ENCODE measurements around the gene ISM1. TPM values are rescaled to one million over a fixed set of nuclear protein-coding genes. Genes with fewer than 3 reads are reported as not detected.

ISM1 gene
- total and polyA plus RNA-seq, 2 donors (not counting 1 experiment from before 2014, with no cell fraction given): 0.10 to 0.17 TPM

- no peaks in the 10 kb centered on the region for H4K20me1 ChIP-seq (ENCODE audit: control insufficient read depth, extremely low read depth, insufficient read depth, low read length)
- no peaks in the 10 kb centered on the region for H3K27me3 ChIP-seq (ENCODE audit: control insufficient read depth, insufficient read depth, low read length)
- no peak overlapping the region for H3K4me2 ChIP-seq (ENCODE audit: extremely low read depth, insufficient read depth, low read length)
- H3K79me2 ChIP-seq (ENCODE audit: control insufficient read depth, insufficient read depth, low read length): no peaks in the 10 kb centered on the region
- H2AFZ ChIP-seq (ENCODE audit: low read length): no peak overlapping the region
- no peaks in the 10 kb centered on the region for H3K4me1 ChIP-seq (ENCODE audit: control insufficient read depth, extremely low read depth, insufficient read depth, low read length)
- DNase-seq (ENCODE audit: low read depth in 2 of 2): no peak
- H3K27ac ChIP-seq (ENCODE audit: insufficient read depth, low read length): no peak overlapping the region
- no peak for TF ChIP-seq CTCF (conservative IDR thresholded peaks at IDR 0.05 in 1 of 2, IDR thresholded peaks at IDR 0.05 in 1 of 2; ENCODE audit: low read depth in 1 of 2, low read length in 2 of 2)
- no peak for TF ChIP-seq EZH2 (IDR thresholded peaks at IDR 0.05; ENCODE audit: low read length, missing control alignments)
- H3K9me3 ChIP-seq (ENCODE audit: control insufficient read depth, insufficient read depth, low read depth, low read length): no peaks in the 10 kb centered on the region
- H3K9ac ChIP-seq (ENCODE audit: insufficient read depth, low read length): no peak overlapping the region
- H3K36me3 ChIP-seq (ENCODE audit: control insufficient read depth, insufficient read depth, low read length): no peaks in the 10 kb centered on the region
- no peak overlapping the region for H3K4me3 ChIP-seq (replicated peaks in 1 of 4; ENCODE audit: control extremely low read depth in 1 of 4, insufficient read depth in 1 of 4, low read depth in 3 of 4, low read length in 4 of 4)
Observed at GRCh38 chr20:13274275-13274861, 53.3 kb downstream of the ISM1 start.

- no peak for DNase-seq (ENCODE audit: low read depth in 2 of 2)
- no peak overlapping the region for H3K27ac ChIP-seq (ENCODE audit: insufficient read depth, low read length)
- no peak overlapping the region for H3K9ac ChIP-seq (ENCODE audit: insufficient read depth, low read length)
- H3K27me3 ChIP-seq (ENCODE audit: control insufficient read depth, insufficient read depth, low read length): no peaks in the 10 kb centered on the region
- TF ChIP-seq CTCF (conservative IDR thresholded peaks at IDR 0.05 in 1 of 2, IDR thresholded peaks at IDR 0.05 in 1 of 2; ENCODE audit: low read depth in 1 of 2, low read length in 2 of 2) (no peak), EZH2 (IDR thresholded peaks at IDR 0.05; ENCODE audit: low read length, missing control alignments) (no peak)
- H3K36me3 ChIP-seq (ENCODE audit: control insufficient read depth, insufficient read depth, low read length): no peaks in the 10 kb centered on the region
- H2AFZ ChIP-seq (ENCODE audit: low read length): no peak overlapping the region
- H3K9me3 ChIP-seq (ENCODE audit: control insufficient read depth, insufficient read depth, low read depth, low read length): no peaks in the 10 kb centered on the region
- H3K4me3 ChIP-seq (replicated peaks in 1 of 4; ENCODE audit: control extremely low read depth in 1 of 4, insufficient read depth in 1 of 4, low read depth in 3 of 4, low read length in 4 of 4): no peak overlapping the region
- H3K4me1 ChIP-seq (ENCODE audit: control insufficient read depth, extremely low read depth, insufficient read depth, low read length): no peaks in the 10 kb centered on the region
- H4K20me1 ChIP-seq (ENCODE audit: control insufficient read depth, extremely low read depth, insufficient read depth, low read length): no peaks in the 10 kb centered on the region
- no peak overlapping the region for H3K4me2 ChIP-seq (ENCODE audit: extremely low read depth, insufficient read depth, low read length)
- no peaks in the 10 kb centered on the region for H3K79me2 ChIP-seq (ENCODE audit: control insufficient read depth, insufficient read depth, low read length)
Observed at GRCh38 chr20:13276945-13277541, 56.0 kb downstream of the ISM1 start.

- Histone ChIP-seq H3K79me2 (ENCODE audit: control insufficient read depth, insufficient read depth, low read length) (no peaks in the 10 kb centered on the region), H3K27me3 (ENCODE audit: control insufficient read depth, insufficient read depth, low read length) (no peaks in the 10 kb centered on the region), H3K27ac (ENCODE audit: insufficient read depth, low read length) (no peak overlapping the region), H3K9me3 (ENCODE audit: control insufficient read depth, insufficient read depth, low read depth, low read length) (no peaks in the 10 kb centered on the region), H2AFZ (ENCODE audit: low read length) (no peak overlapping the region), H3K4me2 (ENCODE audit: extremely low read depth, insufficient read depth, low read length) (no peak overlapping the region), H3K9ac (ENCODE audit: insufficient read depth, low read length) (no peak overlapping the region), H4K20me1 (ENCODE audit: control insufficient read depth, extremely low read depth, insufficient read depth, low read length) (no peaks in the 10 kb centered on the region), H3K4me3 (replicated peaks in 1 of 4; ENCODE audit: control extremely low read depth in 1 of 4, insufficient read depth in 1 of 4, low read depth in 3 of 4, low read length in 4 of 4) (no peak overlapping the region), H3K4me1 (ENCODE audit: control insufficient read depth, extremely low read depth, insufficient read depth, low read length) (no peaks in the 10 kb centered on the region), H3K36me3 (ENCODE audit: control insufficient read depth, insufficient read depth, low read length) (no peaks in the 10 kb centered on the region)
- TF ChIP-seq CTCF (conservative IDR thresholded peaks at IDR 0.05 in 1 of 2, IDR thresholded peaks at IDR 0.05 in 1 of 2; ENCODE audit: low read depth in 1 of 2, low read length in 2 of 2): no peak
- TF ChIP-seq EZH2 (IDR thresholded peaks at IDR 0.05; ENCODE audit: low read length, missing control alignments): no peak
- DNase-seq (ENCODE audit: low read depth in 2 of 2): no peak
Observed at GRCh38 chr20:13277663-13278295, 56.7 kb downstream of the ISM1 start.
